Motor neuron (in vitro differentiated cells): ENCODE results near the gene NINJ2. TPM values are rescaled to one million over a fixed set of nuclear protein-coding genes. Genes with fewer than 3 reads are reported as not detected.

Source experiments
- ATAC-seq, 8 experiments: fragments of 200-7000 bp; cut with Tn5 transposase; replicated peaks in 6 of 8; 2 replicates each; pipeline ENCODE4 v1.8.0; 2021; ENCODE audit warnings: mild to moderate bottlenecking in 8 of 8, moderate library complexity in 8 of 8
- H3K27ac ChIP-seq, 2 donors: fragments of 250-450 bp; sonication (Bioruptor Pico); 2 replicates each; pipeline ENCODE4 v1.9.0; 2021; ENCODE audit warnings: antibody characterized with exemption in 2 of 2, mild to moderate bottlenecking in 2 of 2, moderate library complexity in 1 of 2
- H3K4me1 ChIP-seq, 2 donors: fragments of 250-450 bp; sonication (Bioruptor Pico); replicated peaks in 1 of 2; 2 replicates each; pipeline ENCODE4 v1.6.1; 2021; ENCODE audit warnings: antibody characterized with exemption in 2 of 2, mild to moderate bottlenecking in 2 of 2, moderate library complexity in 1 of 2
- H3K4me3 ChIP-seq, 5 donors: fragments of 250-450 bp; sonication (Bioruptor Pico); 2 replicates each; pipeline ENCODE4 v1.9.0; 2021; ENCODE audit warnings: antibody characterized with exemption in 5 of 5, mild to moderate bottlenecking in 5 of 5, moderate library complexity in 4 of 5
- WGBS, 10 experiments: fragments of 450-650 bp; shearing (Covaris generic); methylation state at CpG; one replicate each; pipeline ENCODE4 v1.0.0; 2022; 5-methylcytosine and 5-hydroxymethylcytosine counted together
- in situ Hi-C, 9 experiments: fragments of 400-800 bp; cut with MboI; loops; one replicate each; pipeline ENCODE4 v1.15.0; 2021; ENCODE audit warnings: low sequenced_read_pairs in 9 of 9, low pct_unique_long_range_greater_than_20kb in 2 of 9; ENCODE audit not compliant: unreplicated experiment in 9 of 9
- total RNA-seq, 8 experiments: library from RNA; unstranded; fragments of 300-600 nt; gene quantifications; 2 replicates each; pipeline versions ENCODE4 v1.2.3 to v1.2.4, GENCODE V29; 2022

Gene NINJ2
- total RNA-seq, 8 experiments from 2014 or later, result 0.21 to 4.5 (median 0.54) TPM; not detected in 1

GRCh38 chr12:531951-532585 is 131.2 kb downstream of the NINJ2 start:
- no peaks in the 10 kb centered on the region for H3K4me1 ChIP-seq
- H3K27ac ChIP-seq, result no peak overlapping the region
- no peak for ATAC-seq
- H3K4me3 ChIP-seq, result no peak overlapping the region
- 0 to 85% (median 51%) methylated on average over 1 to 3 of the region's 3 CpGs; no CpG with 5 or more reads in 2 of the 10 experiments for WGBS, 10 experiments
- in situ Hi-C loops, result loop anchor here in 1 of 9 experiments (10.0 kb wide), 1 partner anchor 87 kb away; no protein-coding TSS in a partner anchor

- in situ Hi-C loops, result loop anchor here in 1 of 9 experiments (10.0 kb wide), 1 partner anchor 86 kb away; no protein-coding TSS in a partner anchor
- WGBS, 10 experiments, result 31 to 100% (median 95%) methylated on average over 1 to 6 of the region's 6 CpGs; no CpG with 5 or more reads in 3 of the 10 experiments
- ATAC-seq, result no peak
- no peaks in the 10 kb centered on the region for H3K4me1 ChIP-seq
- no peak overlapping the region for H3K4me3 ChIP-seq
- no peak overlapping the region for H3K27ac ChIP-seq
These were observed 132.4 kb downstream of the NINJ2 start for GRCh38 chr12:530821-531220.

- Histone ChIP-seq H3K4me1 (no peaks in the 10 kb centered on the region), H3K4me3 (no peak overlapping the region), H3K27ac (no peak overlapping the region)
- 0 to 100% (median 91%) methylated on average over 2 to 5 of the region's 6 CpGs; no CpG with 5 or more reads in 1 of the 10 experiments for WGBS, 10 experiments
- peak in 4 of 8 experiments; percentile 12 to 57 (median 16) for ATAC-seq
- in situ Hi-C loops, result loop anchor here in 1 of 9 experiments (10.0 kb wide), 1 partner anchor 86 kb away; no protein-coding TSS in a partner anchor
These were observed 132.9 kb downstream of the NINJ2 start for GRCh38 chr12:530308-530707.

GRCh38 chr12:527729-528128 is 135.5 kb downstream of the NINJ2 start:
- ATAC-seq, result no peak
- H3K27ac ChIP-seq, result no peak overlapping the region
- no peak overlapping the region for H3K4me3 ChIP-seq
- no peaks in the 10 kb centered on the region for H3K4me1 ChIP-seq
- in situ Hi-C loops, result no loop called here
- 40 to 100% methylated on average over 1 of the region's 4 CpGs; no CpG with 5 or more reads in 8 of the 10 experiments for WGBS, 10 experiments

GRCh38 chr12:527241-527640 is 136.0 kb downstream of the NINJ2 start:
- in situ Hi-C loops, result no loop called here
- H3K4me3 ChIP-seq, result no peak overlapping the region
- ATAC-seq, result no peak
- H3K27ac ChIP-seq, result no peak overlapping the region
- no peaks in the 10 kb centered on the region for H3K4me1 ChIP-seq
- 48 to 88% (median 73%) methylated on average over 1 to 4 of the region's 7 CpGs; no CpG with 5 or more reads in 6 of the 10 experiments for WGBS, 10 experiments

- H3K4me3 ChIP-seq, result no peak overlapping the region
- no peaks in the 10 kb centered on the region for H3K4me1 ChIP-seq
- WGBS, 10 experiments, result 52 to 100% (median 89%) methylated on average over 1 to 5 of the region's 6 CpGs
- H3K27ac ChIP-seq, result no peak overlapping the region
- in situ Hi-C loops, result no loop called here
- no peak for ATAC-seq
These were observed 137.2 kb downstream of the NINJ2 start for GRCh38 chr12:526089-526488.

GRCh38 chr12:524167-524951 is 138.9 kb downstream of the NINJ2 start:
- WGBS, 10 experiments, result 73 to 100% (median 85%) methylated on average over 4 to 9 of the region's 10 CpGs
- Histone ChIP-seq H3K4me3 (no peak overlapping the region), H3K27ac (no peak overlapping the region), H3K4me1 (no peaks in the 10 kb centered on the region)
- no peak for ATAC-seq
- in situ Hi-C loops, result no loop called here

- in situ Hi-C loops, result no loop called here
- 0 to 92% (median 30%) methylated on average over 1 to 4 of the region's 7 CpGs; no CpG with 5 or more reads in 1 of the 10 experiments for WGBS, 10 experiments
- H3K4me1 ChIP-seq, result no peaks in the 10 kb centered on the region
- H3K4me3 ChIP-seq, result no peak overlapping the region
- no peak overlapping the region for H3K27ac ChIP-seq
- ATAC-seq, result no peak
These were observed 140.4 kb downstream of the NINJ2 start for GRCh38 chr12:522692-523378.

- ATAC-seq, result no peak
- 14 to 67% (median 50%) methylated on average over 1 to 2 of the region's 2 CpGs; no CpG with 5 or more reads in 6 of the 10 experiments for WGBS, 10 experiments
- Histone ChIP-seq H3K4me3 (no peak overlapping the region), H3K4me1 (no peaks in the 10 kb centered on the region), H3K27ac (no peak overlapping the region)
- in situ Hi-C loops, result no loop called here
These were observed 143.1 kb downstream of the NINJ2 start for GRCh38 chr12:520119-520518.

GRCh38 chr12:517538-517937 is 145.7 kb downstream of the NINJ2 start:
- H3K4me1 ChIP-seq, result no peaks in the 10 kb centered on the region
- WGBS, 10 experiments, result 0 to 87% (median 66%) methylated on average over 1 to 3 of the region's 3 CpGs; no CpG with 5 or more reads in 2 of the 10 experiments
- no peak overlapping the region for H3K27ac ChIP-seq
- no peak overlapping the region for H3K4me3 ChIP-seq
- ATAC-seq, result no peak
- in situ Hi-C loops, result no loop called here
